Esophagus muscularis mucosa (tissue), 4 donors: ENCODE measurements around the gene WWOX.

Experiments
- CTCF ChIP-seq, 3 experiments: fragments of 200-600 bp in 2 of 3; fragments of 450-650 bp in 1 of 3; sonication (generic) in 2 of 3; IDR thresholded peaks; one replicate each; pipeline ENCODE4 v1.5.1; 2017 to 2019; ENCODE audit warnings: antibody characterized with exemption in 3 of 3, mild to moderate bottlenecking in 2 of 3, moderate library complexity in 1 of 3
- EP300 ChIP-seq: sonication (generic); formaldehyde crosslinking; IDR thresholded peaks from one replicate; pipeline ENCODE4 v1.6.1; 2017; ENCODE audit warnings: antibody characterized with exemption
- POLR2A ChIP-seq: fragments of 450-650 bp; IDR thresholded peaks from one replicate; pipeline ENCODE4 v1.6.1; 2017; ENCODE audit warnings: antibody characterized with exemption, moderate library complexity, mild to moderate bottlenecking, low read depth
- POLR2AphosphoS5 ChIP-seq, 2 donors: sonication (generic); formaldehyde crosslinking; IDR thresholded peaks; one replicate each; pipeline ENCODE4 v1.6.1; 2017; ENCODE audit warnings: antibody characterized with exemption in 2 of 2

- TF ChIP-seq POLR2AphosphoS5 (IDR thresholded peaks at IDR 0.05) (no peak), EP300 (no peak), POLR2A (no peak), CTCF (IDR thresholded peaks at IDR 0.05) (no peak)
Measured at GRCh38 chr16:79053577-79053976, 954.1 kb downstream of the WWOX start.
